Choroid plexus epithelial cell (primary cell): ENCODE data around the gene BMPER.

Source experiments
- DNase-seq: peaks from one replicate; pipeline ENCODE4 v3.0.0-alpha.2; 2010; ENCODE audit warnings: low read depth
- H3K4me3 ChIP-seq: 2 replicates; pipeline ENCODE4 v1.5.1; 2011; ENCODE audit warnings: low read depth, mild to moderate bottlenecking, control low read depth, low read length, moderate library complexity
- TF ChIP-seq, protein P1 (sequence below): conservative IDR thresholded peaks from 2 replicates; pipeline ENCODE4 v1.5.1; 2011; ENCODE audit warnings: low read depth, mild to moderate bottlenecking, control low read depth, inconsistent platforms, low read length, moderate library complexity

Gene BMPER

DNA sequence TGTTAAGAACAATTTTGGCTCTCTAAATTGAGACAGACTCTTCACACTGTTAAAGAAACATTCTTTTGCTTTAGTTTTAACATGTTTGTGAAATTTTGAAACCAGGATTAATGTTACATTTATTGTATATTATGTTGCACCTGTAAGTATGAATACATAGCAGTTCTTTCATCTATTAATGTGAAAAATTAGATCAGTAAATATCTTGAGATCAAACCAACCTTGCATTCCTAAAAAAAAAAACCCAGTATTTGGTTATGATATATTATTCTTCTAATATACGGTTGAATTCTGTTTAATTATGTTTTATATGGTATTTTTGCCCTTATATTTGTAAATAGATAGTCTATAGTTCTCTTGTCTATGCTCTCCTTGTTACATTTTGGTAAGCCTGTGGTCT, 219.4 kb downstream of the BMPER start:
- DNase-seq: no peak
- TF ChIP-seq, protein P1, sequence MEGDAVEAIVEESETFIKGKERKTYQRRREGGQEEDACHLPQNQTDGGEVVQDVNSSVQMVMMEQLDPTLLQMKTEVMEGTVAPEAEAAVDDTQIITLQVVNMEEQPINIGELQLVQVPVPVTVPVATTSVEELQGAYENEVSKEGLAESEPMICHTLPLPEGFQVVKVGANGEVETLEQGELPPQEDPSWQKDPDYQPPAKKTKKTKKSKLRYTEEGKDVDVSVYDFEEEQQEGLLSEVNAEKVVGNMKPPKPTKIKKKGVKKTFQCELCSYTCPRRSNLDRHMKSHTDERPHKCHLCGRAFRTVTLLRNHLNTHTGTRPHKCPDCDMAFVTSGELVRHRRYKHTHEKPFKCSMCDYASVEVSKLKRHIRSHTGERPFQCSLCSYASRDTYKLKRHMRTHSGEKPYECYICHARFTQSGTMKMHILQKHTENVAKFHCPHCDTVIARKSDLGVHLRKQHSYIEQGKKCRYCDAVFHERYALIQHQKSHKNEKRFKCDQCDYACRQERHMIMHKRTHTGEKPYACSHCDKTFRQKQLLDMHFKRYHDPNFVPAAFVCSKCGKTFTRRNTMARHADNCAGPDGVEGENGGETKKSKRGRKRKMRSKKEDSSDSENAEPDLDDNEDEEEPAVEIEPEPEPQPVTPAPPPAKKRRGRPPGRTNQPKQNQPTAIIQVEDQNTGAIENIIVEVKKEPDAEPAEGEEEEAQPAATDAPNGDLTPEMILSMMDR: no peak
- no peak overlapping the region for H3K4me3 ChIP-seq

GRCh38 chr7:34128762-34129161, 223.4 kb downstream of the BMPER start:
- no peak overlapping the region for H3K4me3 ChIP-seq
- peak; percentile 62 for DNase-seq
- TF ChIP-seq, protein P1: no peak

DNA sequence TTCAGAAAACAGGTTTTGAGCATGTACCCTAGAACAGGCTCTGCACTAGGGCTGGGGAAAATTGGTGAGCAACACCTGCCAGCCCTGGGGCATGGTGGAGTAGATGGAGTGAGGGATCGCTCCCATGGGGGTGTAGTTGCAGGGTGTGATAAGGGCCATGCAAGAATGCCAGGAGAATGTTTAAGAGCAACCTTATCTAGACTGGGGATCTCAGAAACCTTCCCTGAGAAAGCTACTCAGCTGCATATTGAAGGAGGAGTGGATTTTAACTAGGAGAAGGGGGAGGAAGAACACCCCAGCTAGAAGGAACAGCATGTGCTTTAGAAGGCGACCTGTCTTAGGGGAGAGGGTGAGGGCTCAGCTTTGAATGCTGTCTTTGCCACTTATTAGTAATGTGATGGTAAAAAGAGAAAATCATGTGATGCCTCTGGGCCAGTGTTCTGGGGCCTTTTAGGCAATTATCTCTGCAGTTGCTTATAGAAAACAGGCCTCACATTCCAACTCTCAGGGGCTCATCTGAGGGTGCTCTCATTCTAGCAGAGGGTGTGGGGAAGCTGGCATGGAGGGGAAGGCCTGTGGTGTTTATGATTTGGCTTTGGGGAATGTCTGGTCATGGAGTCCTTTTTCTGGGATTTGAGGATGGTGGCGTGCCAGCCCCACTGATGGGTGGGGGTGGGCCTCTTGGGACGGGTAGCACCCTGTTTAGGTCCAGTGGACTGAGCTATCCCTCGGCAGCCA, 225.4 kb downstream of the BMPER start:
- no peak overlapping the region for H3K4me3 ChIP-seq
- no peak for DNase-seq
- TF ChIP-seq, protein P1: no peak

GRCh38 chr7:34131371-34131770, 226.0 kb downstream of the BMPER start:
- TF ChIP-seq, protein P1: no peak
- DNase-seq: no peak
- no peak overlapping the region for H3K4me3 ChIP-seq

DNA sequence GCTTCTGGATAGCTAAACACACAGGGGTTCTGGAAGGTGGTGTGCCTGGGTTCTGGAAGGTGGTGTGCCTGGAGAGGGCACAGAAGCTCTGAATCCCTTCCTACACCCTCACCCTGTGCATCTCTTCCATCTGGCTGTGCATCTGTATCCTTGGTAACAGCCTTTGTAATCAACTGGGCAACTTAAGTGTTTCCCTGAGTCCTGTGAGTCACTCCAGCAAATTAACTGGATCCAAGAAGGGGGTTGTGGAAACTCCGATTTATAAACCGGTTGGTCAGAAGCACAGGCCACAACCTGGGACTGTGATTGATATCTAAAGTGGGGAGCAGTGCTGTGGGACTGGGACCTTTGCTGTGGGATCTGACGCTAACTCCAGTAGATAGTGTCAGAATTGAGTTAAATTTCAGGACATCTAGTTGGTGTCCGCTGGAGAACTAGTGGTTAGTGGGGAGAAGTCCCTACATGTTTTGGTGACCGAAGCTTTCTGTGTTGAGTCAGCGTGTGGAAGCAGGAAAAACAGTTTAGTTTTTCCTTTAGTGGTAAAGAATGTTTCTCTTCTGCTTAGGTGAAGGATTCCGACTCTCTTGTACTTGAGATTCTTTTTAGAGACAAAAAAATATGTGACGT, 228.1 kb downstream of the BMPER start:
- H3K4me3 ChIP-seq: no peak overlapping the region
- peak; percentile 40 for DNase-seq
- TF ChIP-seq, protein P1: no peak

GRCh38 chr7:34133983-34134782, 228.8 kb downstream of the BMPER start:
- no peak overlapping the region for H3K4me3 ChIP-seq
- DNase-seq: peak; percentile 89
- TF ChIP-seq, protein P1: peak; percentile 94
